ENCODE data around the gene M1AP.
"Not testable (repeated sequence)": the region's sequence is repeated elsewhere in the genome, so short reads cannot be mapped to it uniquely, and the experiment has no call there.

DNA sequence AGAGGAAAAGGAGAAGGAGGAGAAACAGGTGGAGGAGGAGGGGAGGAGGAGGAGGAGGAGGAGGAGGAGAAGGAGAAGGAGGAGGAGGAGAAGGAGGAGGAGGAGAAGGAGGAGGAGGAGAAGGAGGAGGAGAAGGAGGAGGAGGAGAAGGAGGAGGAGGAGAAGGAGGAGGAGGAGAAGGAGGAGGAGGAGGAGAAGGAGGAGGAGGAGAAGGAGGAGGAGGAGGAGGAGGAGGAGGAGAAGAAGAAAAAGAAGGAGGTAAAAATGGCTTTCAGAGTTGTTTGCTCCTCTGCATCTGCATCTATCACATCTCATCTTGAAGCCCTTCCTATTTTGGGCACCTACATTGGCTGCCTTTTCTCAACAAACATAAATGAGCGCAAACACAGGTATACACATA is 87.1 kb downstream of the M1AP start:
- TF ChIP-seq, protein P1, sequence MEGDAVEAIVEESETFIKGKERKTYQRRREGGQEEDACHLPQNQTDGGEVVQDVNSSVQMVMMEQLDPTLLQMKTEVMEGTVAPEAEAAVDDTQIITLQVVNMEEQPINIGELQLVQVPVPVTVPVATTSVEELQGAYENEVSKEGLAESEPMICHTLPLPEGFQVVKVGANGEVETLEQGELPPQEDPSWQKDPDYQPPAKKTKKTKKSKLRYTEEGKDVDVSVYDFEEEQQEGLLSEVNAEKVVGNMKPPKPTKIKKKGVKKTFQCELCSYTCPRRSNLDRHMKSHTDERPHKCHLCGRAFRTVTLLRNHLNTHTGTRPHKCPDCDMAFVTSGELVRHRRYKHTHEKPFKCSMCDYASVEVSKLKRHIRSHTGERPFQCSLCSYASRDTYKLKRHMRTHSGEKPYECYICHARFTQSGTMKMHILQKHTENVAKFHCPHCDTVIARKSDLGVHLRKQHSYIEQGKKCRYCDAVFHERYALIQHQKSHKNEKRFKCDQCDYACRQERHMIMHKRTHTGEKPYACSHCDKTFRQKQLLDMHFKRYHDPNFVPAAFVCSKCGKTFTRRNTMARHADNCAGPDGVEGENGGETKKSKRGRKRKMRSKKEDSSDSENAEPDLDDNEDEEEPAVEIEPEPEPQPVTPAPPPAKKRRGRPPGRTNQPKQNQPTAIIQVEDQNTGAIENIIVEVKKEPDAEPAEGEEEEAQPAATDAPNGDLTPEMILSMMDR (IDR thresholded peaks at IDR 0.05; ENCODE audit: low read depth, low read length, poor library complexity, severe bottlenecking), result not testable (repeated sequence)
- not testable (repeated sequence) for TF ChIP-seq EZH2phosphoT487 (IDR thresholded peaks at IDR 0.05; ENCODE audit: borderline replicate concordance, low read length)
